Ishikawa (cell line): ENCODE measurements around the gene CNTNAP4.

Experiments used
- CEBPB ChIP-seq: IDR thresholded peaks from 2 replicates; pipeline ENCODE4 v1.6.1; 2012
- CREB1 ChIP-seq: IDR thresholded peaks from 2 replicates; pipeline ENCODE4 v1.6.1; 2012; ENCODE audit warnings: low read depth
- EGR1 ChIP-seq: IDR thresholded peaks from 2 replicates; pipeline ENCODE4 v1.6.1; 2012
- EP300 ChIP-seq: IDR thresholded peaks from 2 replicates; pipeline ENCODE4 v1.6.1; 2012; ENCODE audit warnings: borderline replicate concordance
- FOXM1 ChIP-seq: IDR thresholded peaks from 2 replicates; pipeline ENCODE4 v1.6.1; 2012; ENCODE audit warnings: low read depth, borderline replicate concordance
- MAX ChIP-seq: IDR thresholded peaks from 2 replicates; pipeline ENCODE4 v1.6.1; 2012
- NFIC ChIP-seq: IDR thresholded peaks from 2 replicates; pipeline ENCODE4 v1.6.1; 2012
- RAD21 ChIP-seq: IDR thresholded peaks from 2 replicates; pipeline ENCODE4 v1.6.1; 2012; ENCODE audit warnings: low read depth
- TAF1 ChIP-seq: IDR thresholded peaks from 2 replicates; pipeline ENCODE4 v1.6.1; 2012; ENCODE audit warnings: low read depth, mild to moderate bottlenecking
- TCF12 ChIP-seq: IDR thresholded peaks from 2 replicates; pipeline ENCODE4 v1.6.1; 2012; ENCODE audit warnings: low read depth
- TEAD4 ChIP-seq: IDR thresholded peaks from 2 replicates; pipeline ENCODE4 v1.6.1; 2012
- YY1 ChIP-seq: IDR thresholded peaks from 2 replicates; pipeline ENCODE4 v1.6.1; 2012; ENCODE audit warnings: low read depth
- ZBTB7A ChIP-seq: IDR thresholded peaks from 2 replicates; pipeline ENCODE4 v1.6.1; 2012; ENCODE audit warnings: low read depth
- TF ChIP-seq, protein P1 (sequence below): IDR thresholded peaks from 2 replicates; pipeline ENCODE4 v1.6.1; 2012; ENCODE audit warnings: low read depth, mild to moderate bottlenecking
- TF ChIP-seq, protein P2 (sequence below): IDR thresholded peaks from 2 replicates; pipeline ENCODE4 v1.6.1; 2012

The CNTNAP4 gene

GRCh38 chr16:76421571-76421970 lies 144.4 kb downstream of the CNTNAP4 start:
- TF ChIP-seq TEAD4 (no peak), FOXM1 (no peak), NFIC (no peak), ZBTB7A (no peak), YY1 (no peak), EGR1 (no peak), CEBPB (no peak)
- TF ChIP-seq, protein P1, sequence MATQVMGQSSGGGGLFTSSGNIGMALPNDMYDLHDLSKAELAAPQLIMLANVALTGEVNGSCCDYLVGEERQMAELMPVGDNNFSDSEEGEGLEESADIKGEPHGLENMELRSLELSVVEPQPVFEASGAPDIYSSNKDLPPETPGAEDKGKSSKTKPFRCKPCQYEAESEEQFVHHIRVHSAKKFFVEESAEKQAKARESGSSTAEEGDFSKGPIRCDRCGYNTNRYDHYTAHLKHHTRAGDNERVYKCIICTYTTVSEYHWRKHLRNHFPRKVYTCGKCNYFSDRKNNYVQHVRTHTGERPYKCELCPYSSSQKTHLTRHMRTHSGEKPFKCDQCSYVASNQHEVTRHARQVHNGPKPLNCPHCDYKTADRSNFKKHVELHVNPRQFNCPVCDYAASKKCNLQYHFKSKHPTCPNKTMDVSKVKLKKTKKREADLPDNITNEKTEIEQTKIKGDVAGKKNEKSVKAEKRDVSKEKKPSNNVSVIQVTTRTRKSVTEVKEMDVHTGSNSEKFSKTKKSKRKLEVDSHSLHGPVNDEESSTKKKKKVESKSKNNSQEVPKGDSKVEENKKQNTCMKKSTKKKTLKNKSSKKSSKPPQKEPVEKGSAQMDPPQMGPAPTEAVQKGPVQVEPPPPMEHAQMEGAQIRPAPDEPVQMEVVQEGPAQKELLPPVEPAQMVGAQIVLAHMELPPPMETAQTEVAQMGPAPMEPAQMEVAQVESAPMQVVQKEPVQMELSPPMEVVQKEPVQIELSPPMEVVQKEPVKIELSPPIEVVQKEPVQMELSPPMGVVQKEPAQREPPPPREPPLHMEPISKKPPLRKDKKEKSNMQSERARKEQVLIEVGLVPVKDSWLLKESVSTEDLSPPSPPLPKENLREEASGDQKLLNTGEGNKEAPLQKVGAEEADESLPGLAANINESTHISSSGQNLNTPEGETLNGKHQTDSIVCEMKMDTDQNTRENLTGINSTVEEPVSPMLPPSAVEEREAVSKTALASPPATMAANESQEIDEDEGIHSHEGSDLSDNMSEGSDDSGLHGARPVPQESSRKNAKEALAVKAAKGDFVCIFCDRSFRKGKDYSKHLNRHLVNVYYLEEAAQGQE, result no peak
- TF ChIP-seq, protein P2, sequence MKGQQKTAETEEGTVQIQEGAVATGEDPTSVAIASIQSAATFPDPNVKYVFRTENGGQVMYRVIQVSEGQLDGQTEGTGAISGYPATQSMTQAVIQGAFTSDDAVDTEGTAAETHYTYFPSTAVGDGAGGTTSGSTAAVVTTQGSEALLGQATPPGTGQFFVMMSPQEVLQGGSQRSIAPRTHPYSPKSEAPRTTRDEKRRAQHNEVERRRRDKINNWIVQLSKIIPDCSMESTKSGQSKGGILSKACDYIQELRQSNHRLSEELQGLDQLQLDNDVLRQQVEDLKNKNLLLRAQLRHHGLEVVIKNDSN, result no peak

GRCh38 chr16:76428858-76429257 lies 151.7 kb downstream of the CNTNAP4 start:
- TF ChIP-seq CREB1, result no peak
- no peak for TF ChIP-seq MAX
- no peak for TF ChIP-seq YY1
- TF ChIP-seq TEAD4, result no peak
- TF ChIP-seq TCF12, result no peak
- TF ChIP-seq TAF1, result no peak
- no peak for TF ChIP-seq ZBTB7A
- TF ChIP-seq EGR1, result no peak
- TF ChIP-seq, protein P1, result no peak
- no peak for TF ChIP-seq FOXM1
- no peak for TF ChIP-seq CEBPB
- TF ChIP-seq NFIC, result no peak
- no peak for TF ChIP-seq EP300
- no peak for TF ChIP-seq RAD21
- TF ChIP-seq, protein P2, result no peak

DNA sequence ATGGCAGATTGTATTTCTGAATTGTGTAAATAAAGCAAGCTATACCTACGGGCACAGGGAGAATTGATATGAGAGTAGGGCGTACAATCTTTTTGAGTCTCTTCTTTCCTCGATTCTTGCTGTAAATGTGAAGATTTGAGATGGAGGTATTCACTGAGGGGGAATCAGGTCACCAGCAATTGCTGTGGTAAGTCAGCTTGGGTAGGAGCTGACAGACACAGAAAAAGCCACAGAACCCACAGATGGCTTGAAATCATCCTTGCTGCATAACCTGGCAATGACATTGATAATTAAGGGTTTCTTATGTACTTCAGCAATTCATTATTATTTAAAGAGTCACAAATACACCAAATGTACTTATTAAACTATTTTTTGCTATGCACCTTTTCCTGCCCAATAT lies 164.2 kb downstream of the CNTNAP4 start:
- TF ChIP-seq, protein P1, result no peak
- TF ChIP-seq YY1 (no peak), CEBPB (no peak), RAD21 (no peak), NFIC (no peak)
- TF ChIP-seq, protein P2, result no peak

- no peak for TF ChIP-seq TCF12
- no peak for TF ChIP-seq EGR1
- no peak for TF ChIP-seq FOXM1
- TF ChIP-seq EP300, result no peak
- TF ChIP-seq, protein P2, result no peak
- TF ChIP-seq TEAD4, result no peak
- no peak for TF ChIP-seq TAF1
- no peak for TF ChIP-seq MAX
Observed at GRCh38 chr16:76441876-76442275, 164.7 kb downstream of the CNTNAP4 start.
